Sciatic nerve (tissue), 2 donors: ENCODE measurements around the gene EPHB3. TPM values are rescaled to one million over a fixed set of nuclear protein-coding genes. Genes with fewer than 3 reads are reported as not detected.
A peak's percentile ranks its signal among the peaks of the same experiment; 100 is the strongest.

Experiments
- ATAC-seq: fragments of 200-7000 bp; cut with Tn5 transposase; one replicate; pipeline ENCODE4 v1.9.1; 2020; ENCODE audit warnings: mild to moderate bottlenecking, moderate library complexity
- DNase-seq: peaks from one replicate; pipeline ENCODE4 v3.0.0-alpha.2; 2020; ENCODE audit warnings: low spot score
- intact Hi-C: fragments of 100-400 bp; cut with DNase I; formaldehyde crosslinking; loops from one replicate; pipeline ENCODE4 v1.14.2; 2022
- total RNA-seq: library from RNA; stranded (reverse); fragmentation: NEBNext Ultra II Directional; extraction: Animal tissue kit (Norgen Biotek cat#: 25700); gene quantifications from one replicate; pipeline ENCODE4 v1.2.1, GENCODE V29; 2021
- donor health status: DM: no; HTN: no; CAD: no.
- donor health status: DM: no; HTN: no; CAD: no.

The EPHB3 gene
- total RNA-seq, 1 donor from 2014 or later = 15.2 TPM

DNA sequence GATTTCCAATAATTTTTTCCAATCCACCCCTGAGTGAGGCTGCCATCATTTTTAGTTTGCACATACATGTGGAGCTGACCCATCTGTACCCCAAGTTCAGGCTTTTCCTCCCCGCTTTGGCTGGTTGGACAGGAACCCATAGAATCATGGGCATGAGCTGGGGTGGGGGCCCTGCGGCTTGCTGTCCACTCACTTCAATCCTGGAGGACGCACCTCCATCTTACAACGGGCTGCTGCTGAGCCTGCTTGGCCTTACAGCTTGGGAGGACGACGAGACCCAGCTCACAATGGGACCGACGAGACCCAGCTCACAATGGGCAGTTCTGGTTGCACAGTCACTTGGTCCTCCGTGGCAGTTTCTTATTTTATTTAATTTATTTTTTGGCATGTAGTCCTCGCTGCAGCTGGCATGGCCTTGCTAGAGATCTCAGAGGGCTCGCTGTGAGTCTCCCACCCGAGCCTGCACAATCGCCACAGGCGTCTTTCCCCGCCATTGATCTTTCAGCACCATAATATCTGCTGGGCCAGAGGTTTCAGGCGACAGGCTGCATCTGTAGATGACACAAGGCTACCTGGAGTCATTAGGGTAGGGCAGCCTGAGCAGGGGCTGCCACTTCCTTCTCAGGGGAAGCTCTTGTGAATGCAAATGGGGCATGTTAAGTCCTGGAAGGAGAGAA lies 19.6 kb upstream of the EPHB3 start:
- DNase-seq = peak; percentile 46
- ATAC-seq = no peak
- intact Hi-C loops = loop anchor here (10.0 kb wide), 1 partner anchor 167 kb away; the partner anchor contains the start of gene THPO

DNA sequence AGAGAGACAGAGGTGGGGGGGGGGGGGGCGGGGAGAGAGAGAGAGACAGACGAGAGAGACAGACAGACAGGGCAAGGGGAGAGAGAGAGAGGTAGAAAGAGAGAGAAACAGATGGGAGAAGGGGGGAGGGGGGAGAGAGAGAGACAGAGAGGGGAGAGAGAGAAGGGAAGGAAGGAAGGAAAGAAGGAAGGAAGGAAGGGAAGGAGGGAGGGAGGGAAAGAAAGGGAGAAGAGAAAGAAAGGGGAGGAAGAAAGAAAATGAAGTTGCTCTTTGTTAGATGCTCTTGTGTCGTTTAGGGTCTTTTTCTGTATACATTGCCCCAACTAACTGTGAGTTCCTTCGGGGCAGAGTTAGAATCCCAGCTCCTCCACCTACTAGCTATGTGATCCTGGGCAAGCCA lies 19.0 kb upstream of the EPHB3 start:
- ATAC-seq (no peak), DNase-seq (no peak)
- intact Hi-C loops = loop anchor here (10.0 kb wide), 1 partner anchor 168 kb away; the partner anchor contains the start of gene THPO

DNA sequence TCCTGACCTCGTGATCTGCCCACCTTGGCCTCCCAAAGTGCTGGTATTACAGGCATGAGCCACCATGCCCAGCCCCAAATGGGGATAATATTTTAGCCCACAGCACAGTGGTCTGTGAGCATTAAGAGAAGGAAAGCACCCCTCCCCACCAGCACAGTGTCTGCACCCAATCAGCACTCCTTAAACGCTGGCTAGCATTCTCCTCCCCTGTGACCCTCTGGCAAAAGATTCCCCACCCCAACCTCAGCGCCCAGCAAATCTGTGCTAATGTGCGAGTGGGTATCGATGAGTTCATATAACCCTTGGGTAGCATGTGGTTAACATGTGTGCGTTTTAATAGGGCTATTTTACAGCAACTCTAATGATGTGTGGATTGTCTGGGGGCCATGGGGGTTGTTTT lies 18.3 kb upstream of the EPHB3 start:
- peak; percentile 40 for DNase-seq
- no peak for ATAC-seq
- intact Hi-C loops = loop anchor here (10.0 kb wide), 1 partner anchor 168 kb away; the partner anchor contains the start of gene THPO

DNA sequence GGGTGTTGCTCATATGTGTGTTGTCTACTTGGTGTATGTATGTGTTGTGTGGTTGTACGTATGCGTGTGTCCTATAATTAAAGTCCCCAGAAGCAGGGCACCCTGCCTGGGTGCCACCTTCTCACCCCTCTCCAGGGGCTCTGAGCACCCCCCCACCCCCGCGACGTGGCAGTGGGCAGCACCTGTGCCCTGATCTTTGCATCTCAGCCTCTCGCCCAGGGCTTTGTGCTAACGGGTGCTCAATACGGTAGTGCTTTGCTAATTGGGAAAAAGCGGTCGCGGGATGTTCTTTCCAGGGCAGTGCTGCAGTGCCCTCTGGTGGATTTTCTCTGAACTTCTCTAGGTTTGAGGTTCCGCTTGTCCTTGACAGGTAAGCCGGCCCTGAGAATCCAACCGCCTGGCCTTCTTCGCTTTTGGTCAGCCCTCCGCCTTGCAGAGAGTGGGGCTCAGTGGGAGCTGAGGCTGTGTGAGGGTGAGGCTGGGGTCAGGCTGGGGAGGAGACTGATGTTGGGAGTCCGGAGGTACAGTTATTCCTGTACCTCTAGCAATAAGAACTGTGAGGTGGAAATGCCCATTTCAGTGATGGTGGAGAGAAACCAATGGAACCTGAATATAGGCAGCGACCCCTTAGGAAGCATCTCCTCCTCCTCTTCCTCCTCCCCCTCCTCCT lies 17.6 kb upstream of the EPHB3 start:
- DNase-seq (peak; percentile 82), ATAC-seq (peak; percentile 68)
- intact Hi-C loops = loop anchor here (10.0 kb wide), 1 partner anchor 169 kb away; the partner anchor contains the start of gene THPO

DNA sequence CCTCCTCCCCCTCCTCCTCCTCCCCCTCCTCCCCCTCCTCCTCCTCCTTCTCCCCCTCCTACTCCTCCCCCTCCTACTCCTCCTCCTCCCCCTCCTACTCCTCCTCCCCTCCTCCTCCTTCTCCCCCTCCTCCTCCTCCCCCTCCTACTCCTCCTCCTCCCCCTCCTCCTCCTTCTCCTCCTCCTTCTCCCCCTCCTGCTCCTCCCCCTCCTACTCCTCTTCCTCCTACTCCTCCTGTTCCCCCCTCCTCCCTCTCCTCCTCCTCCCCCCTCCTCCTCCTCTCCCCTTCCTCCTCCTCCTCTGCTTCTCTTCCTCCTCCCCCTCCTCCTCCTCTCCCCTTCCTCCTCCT lies 17.1 kb upstream of the EPHB3 start:
- ATAC-seq = no peak
- intact Hi-C loops = loop anchor here (10.0 kb wide), 1 partner anchor 170 kb away; the partner anchor contains the start of gene THPO
- no peak for DNase-seq

DNA sequence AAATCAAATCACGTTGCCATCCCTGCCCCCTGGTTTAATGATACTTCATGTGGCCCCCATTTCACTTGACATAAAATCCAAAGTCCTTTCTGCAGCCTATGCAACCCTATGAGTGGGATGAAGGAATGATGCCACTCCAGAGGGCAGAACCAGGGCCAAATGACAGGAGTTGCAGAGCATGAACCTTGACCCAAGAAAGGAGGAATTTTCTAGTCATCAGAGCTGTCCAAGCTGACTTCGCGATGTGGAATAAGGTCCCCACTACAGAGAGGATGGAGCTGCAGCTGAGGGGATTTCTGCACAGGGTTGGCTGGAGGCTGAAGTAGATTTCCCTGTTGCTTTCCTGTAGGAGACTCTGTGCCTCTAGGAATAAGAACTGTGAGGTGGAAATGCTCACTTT lies 15.8 kb upstream of the EPHB3 start:
- intact Hi-C loops = loop anchor here (10.0 kb wide), 1 partner anchor 171 kb away; the partner anchor contains the start of gene THPO
- ATAC-seq (no peak), DNase-seq (peak; percentile 17)

DNA sequence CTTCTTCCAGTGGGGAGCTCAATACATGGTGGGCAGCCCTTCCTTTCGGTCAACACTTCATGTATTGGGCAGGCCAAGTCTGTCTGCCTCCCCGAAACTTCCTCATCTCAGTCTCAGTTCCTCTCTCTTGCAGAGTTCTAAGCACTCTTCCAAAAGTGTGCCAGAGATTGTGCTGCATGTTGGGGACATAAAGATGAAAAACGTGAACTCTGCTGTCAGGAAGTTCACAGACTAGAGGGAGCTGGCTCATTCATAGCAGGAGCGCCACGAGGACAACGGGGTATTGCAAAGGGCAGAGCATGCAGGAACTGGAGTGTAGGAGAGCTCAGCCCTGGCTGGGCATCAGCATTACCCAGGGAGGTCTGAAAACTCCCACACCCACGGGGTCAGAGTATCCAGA lies 15.3 kb upstream of the EPHB3 start:
- DNase-seq (peak; percentile 56), ATAC-seq (peak; percentile 49)
- intact Hi-C loops = loop anchor here (10.0 kb wide), 1 partner anchor 171 kb away; the partner anchor contains the start of gene THPO

DNA sequence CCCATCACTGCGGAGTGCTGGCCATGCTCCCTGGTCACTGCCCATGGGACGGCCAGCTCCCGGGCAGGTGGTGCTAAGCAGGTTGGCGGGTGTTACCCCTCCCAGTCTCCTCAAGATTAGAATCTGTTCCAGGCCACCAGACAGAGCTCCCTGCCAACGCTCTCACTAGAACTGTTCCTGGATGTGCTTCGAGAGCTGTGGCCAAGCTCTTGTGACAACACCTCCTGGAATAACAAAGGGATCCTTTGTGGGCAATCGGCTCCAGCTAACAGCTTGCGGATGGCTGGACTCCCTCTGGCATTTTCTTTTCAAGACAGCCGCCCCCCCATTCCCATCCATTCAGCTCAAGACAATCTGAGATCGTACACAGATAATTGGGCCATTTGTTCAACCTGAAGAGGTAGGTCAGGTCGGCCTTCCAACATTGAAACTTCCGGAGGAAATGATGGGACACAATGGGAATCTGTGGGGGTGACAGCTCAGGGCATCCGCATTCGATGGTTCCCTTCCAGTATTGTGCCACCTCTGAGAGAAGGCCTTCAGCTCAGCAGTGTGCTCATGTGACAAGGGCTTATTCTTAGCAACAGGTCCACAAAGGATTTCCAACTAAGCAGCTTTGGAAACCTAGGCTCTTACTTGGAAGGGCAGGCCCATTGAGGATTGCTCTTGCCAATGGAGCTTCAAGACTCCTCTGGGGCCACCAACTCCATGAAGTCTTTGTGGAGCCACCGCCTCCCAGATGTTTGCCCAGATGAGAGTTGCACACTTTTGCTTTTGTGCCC lies 11.6 kb upstream of the EPHB3 start:
- no peak for DNase-seq
- peak; percentile 86 for ATAC-seq
- intact Hi-C loops = loop anchor here (10.0 kb wide), 1 partner anchor 175 kb away; the partner anchor contains the start of gene THPO

DNA sequence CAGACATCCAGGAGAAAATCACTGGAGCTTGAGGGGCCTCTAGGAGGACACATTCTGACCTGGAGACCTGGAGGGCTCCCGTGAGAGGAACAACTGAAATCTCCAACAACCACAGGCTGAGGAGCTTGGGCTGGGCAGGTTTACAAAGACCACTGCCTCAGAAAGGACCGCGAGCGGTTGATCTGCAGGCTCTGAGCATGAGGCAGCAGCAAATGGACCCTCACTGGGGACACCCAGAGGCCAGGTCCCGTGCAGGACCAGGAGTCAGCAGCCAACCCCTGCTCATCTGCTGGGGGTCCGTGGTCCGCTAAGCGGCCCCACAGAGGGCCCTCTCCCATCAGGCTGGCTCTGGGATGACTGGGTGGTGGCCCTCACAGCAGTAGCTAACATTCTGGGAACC lies 10.5 kb upstream of the EPHB3 start:
- ATAC-seq (no peak), DNase-seq (no peak)
- intact Hi-C loops = no loop called here

DNA sequence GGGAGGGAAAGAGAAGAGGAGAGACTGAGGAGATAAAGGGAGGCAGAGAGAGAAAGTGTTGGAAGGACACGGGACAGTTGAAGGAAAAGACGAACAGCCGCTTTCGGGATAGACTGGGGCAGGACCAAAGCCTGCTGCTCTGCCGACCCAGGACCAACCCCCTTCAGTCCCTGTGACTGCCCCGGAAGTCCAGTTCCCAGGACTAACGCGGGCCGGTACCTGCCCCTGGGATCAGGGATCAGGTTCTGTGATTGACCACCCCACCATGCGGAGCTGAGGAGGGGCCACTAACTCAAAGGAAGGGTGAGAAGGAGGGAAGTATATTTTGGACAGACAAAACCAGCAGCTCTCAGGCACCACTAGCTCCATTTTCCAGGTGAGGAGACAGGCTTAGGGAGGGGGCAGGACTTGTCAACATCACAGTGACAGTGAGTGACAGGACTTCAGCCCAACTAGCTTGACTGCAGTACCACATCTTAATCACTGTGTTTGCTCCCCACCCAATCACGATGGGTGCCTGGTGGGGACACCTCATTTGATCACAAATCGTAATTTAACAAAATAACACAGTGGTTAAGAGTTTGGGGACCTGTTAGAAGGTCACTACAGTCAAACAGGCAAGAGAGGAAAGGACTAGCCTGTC lies 9.8 kb upstream of the EPHB3 start:
- ATAC-seq = no peak
- intact Hi-C loops = no loop called here
- DNase-seq = no peak

DNA sequence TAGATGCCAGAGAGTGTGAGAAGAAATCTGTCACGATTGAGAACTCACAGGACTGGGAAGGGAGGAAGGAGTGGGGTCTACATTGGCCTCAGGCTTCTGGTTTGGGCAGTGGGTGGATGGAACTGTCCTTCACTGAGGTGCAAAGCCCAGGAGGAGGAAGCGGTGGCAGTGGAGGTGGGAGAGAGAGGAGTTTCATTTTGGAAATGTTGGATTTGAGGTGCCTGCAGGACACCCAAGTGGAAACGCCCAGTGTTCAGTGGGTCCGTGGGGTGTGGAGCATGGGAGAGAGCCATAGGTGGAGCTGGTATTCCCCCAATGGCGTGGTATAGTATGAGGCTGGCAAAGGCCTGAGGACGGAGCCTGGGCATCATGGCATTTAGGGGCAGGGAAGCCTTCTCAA lies 9.3 kb upstream of the EPHB3 start:
- DNase-seq = no peak
- no peak for ATAC-seq
- intact Hi-C loops = no loop called here

DNA sequence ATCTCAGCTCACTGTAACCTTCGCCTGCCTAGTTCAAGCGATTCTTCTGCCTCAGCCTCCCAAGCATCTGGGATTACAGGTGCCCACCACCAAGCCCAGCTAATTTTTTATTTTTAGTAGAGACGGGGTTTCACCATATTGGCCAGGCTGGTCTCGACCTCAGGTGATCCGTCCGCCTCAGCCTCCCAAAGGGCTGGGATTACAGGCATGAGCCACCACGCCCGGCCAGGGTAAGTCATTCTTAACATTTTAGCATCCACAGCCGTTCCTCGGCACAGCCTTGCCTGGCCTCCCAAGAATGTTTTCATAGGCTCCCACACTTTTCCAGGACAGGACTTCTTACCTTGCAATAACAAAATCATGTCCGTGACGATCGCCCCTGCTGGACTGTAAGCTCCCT lies 8.7 kb upstream of the EPHB3 start:
- DNase-seq (no peak), ATAC-seq (no peak)
- intact Hi-C loops = no loop called here

DNA sequence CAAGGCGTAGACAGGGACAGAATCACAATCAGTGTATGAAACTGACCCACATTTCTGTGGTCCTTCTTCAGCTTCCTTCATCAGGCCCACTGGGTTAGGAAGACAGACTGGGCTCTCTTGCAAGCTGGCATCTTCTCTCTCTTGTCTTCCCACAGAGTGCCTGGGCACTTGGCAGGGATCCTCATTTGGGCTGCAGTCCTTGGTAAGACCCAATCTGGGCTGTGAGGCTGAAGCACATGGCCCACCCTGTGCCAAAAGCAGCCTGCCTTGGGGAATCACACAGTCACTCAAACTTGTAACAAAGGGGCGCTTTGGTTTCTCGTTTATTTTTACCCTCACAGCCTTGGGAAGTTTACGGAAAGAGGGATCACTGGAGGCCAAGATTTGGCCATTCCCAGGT lies 8.2 kb upstream of the EPHB3 start:
- no peak for ATAC-seq
- intact Hi-C loops = no loop called here
- DNase-seq = no peak

DNA sequence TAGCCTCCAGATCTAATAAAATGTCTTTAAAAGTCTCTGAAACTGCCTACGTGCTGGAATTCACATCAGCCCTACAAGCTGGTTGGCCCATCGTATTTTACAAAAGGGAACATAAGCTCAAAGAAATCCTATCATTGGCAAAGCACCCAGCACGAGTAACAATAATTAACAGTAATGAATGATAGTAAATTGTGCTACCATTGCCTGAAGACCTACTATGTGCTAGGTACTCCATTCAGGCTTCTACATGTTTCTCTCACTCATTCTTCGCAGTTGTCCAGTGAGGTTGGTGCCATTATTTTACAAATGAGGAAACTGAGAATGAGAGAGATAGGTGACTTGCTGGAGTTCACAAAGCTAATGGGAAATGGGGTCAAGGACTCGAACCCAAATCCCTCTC lies 7.1 kb upstream of the EPHB3 start:
- intact Hi-C loops = no loop called here
- DNase-seq = no peak
- no peak for ATAC-seq

DNA sequence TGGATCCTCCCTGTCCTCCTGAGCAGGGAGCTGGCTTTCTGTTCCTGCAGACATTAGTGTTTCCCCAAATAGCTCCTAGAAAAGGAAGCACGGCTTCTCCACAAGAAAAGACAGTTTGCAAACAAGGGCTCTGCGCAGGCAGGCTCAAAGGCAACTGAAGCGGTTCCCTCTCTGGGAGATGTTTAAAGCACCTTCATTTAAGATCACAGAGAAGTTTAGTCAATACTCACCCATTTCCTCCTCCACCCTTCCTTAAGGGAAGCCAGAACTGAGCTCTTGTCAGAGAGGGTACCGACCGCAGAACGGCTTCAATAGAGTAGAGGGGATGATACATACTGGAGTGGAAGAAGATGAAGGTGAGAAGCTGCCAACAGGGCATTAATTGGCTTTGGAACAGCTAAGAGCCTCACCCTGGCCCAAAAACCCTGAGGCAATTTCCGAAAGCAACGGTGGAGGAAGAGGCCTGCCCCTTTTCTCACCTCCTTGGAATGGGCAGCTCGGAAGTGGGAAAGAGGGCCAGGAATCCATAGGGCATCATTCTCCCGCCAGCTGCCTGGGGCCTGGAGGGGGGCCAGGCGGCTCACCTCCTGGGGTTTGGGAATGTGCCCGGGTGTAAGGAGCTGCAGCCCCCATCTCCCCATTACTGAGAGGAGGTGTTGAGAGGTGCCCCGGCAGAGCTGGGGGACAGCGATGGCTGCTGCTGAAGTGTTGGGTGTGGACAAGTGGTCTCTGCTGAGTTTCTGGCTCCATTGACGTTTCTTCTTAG lies 4.8 kb upstream of the EPHB3 start:
- DNase-seq (no peak), ATAC-seq (no peak)
- intact Hi-C loops = no loop called here

DNA sequence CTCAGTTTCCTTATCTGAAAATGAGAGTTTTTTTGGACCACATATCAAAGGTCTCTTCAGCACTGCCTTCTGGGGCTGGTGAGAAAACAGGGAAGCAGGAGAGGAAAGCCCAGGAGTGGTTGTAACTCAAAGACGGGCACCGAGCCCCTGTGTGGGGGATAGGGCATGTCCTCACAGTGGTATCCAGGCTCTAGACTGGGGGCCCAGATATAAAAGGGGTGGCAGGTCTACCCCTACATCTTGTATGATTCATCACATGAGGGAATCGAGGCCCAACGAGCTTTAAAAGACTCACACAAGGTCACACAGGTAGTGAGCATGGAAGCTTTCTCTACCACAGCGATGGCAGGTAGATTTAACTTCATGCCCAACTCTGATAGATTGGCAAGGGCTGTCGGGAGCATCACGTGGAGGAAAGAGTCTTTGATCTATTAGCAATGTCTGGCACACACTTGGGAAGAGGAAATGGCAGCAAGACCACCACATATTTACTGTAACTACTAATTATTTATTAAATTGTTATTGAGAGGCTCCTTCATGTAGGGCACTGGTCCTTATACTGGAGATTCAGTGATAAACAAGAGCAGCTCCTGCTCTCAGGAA lies 4.1 kb upstream of the EPHB3 start:
- intact Hi-C loops = no loop called here
- ATAC-seq = no peak
- no peak for DNase-seq

DNA sequence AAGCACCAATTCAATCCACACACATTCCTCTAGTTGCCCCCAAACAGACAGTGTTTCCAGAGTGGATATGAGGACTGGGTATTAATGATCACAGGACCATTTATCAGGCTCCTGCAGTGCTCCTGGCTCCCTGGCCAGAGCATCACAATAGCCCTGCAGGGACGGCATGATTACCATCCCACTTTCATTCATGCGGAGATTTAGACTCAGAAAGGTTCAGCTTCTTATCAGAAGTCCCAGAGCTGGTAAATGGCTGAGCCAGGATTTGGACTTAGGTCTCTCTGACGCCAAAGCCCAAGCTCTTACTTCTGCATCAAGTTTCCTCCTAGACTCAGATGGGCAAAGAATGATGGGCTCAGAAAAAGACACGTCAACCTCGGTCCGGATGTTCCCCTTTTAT lies 2.9 kb upstream of the EPHB3 start:
- ATAC-seq = no peak
- no peak for DNase-seq
- intact Hi-C loops = no loop called here

DNA sequence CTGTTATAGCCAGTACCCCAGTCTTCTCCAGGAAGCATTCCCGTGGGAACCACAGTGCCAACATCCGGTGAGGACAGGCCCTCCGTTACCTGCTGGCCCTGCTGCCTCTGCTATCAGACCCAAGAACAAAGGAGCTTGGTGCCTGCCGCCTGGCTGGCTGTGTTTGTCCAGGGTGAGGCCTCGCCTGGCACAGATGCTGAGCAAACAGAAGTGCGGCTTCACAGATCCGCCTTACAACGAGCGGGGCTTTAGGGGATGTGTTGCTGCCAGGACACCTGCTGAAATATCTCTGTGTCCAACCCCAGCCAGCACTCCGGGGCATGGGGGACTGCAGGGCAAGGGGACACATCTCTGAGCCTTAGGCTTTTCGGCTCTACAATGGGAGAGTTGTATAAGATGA lies 2.2 kb upstream of the EPHB3 start:
- no peak for ATAC-seq
- intact Hi-C loops = no loop called here
- no peak for DNase-seq
